Measurements from ENCODE around the gene CMTM1. TPM values are rescaled to one million over a fixed set of nuclear protein-coding genes. Genes with fewer than 3 reads are reported as not detected.

Gene CMTM1
- polyA plus RNA-seq, 1 donor from 2014 or later: 1.6 TPM

GRCh38 chr16:66619534-66620428, 53.5 kb downstream of the CMTM1 start:
- H3K79me2 ChIP-seq (replicated peaks; ENCODE audit: insufficient read depth, low read length): no peaks in the 10 kb centered on the region
- peaks cover 4% of the 10 kb centered on the region for H3K36me3 ChIP-seq (ENCODE audit: insufficient read depth, low read length)

GRCh38 chr16:66620429-66620795, 54.2 kb downstream of the CMTM1 start:
- H3K4me3 ChIP-seq (ENCODE audit: low read length): no peak overlapping the region
- no peaks in the 10 kb centered on the region for H4K20me1 ChIP-seq (ENCODE audit: insufficient read depth)
- no peaks in the 10 kb centered on the region for H3K9me3 ChIP-seq (ENCODE audit: low read length)
- no peak overlapping the region for H3K9ac ChIP-seq (ENCODE audit: low read length)
- H3F3A ChIP-seq (ENCODE audit: insufficient read depth, low read length, poor library complexity, severe bottlenecking): no peaks in the 10 kb centered on the region
- no peak for TF ChIP-seq SMC3 (conservative IDR thresholded peaks at IDR 0.05; ENCODE audit: poor library complexity)
- TF ChIP-seq RAD21 (conservative IDR thresholded peaks at IDR 0.05): no peak
- H3K27ac ChIP-seq (ENCODE audit: low read length): no peak overlapping the region
- H3K27me3 ChIP-seq (ENCODE audit: insufficient read depth, low read depth, low read length): no peaks in the 10 kb centered on the region
- no peak overlapping the region for H2AFZ ChIP-seq (ENCODE audit: low read depth, low read length)
- peaks cover 4% of the 10 kb centered on the region for H3K36me3 ChIP-seq (ENCODE audit: insufficient read depth, low read length)
- no peaks in the 10 kb centered on the region for H3K9me2 ChIP-seq (ENCODE audit: insufficient read depth, low read length)
- H3K4me2 ChIP-seq (ENCODE audit: low read length): no peak overlapping the region
- no peaks in the 10 kb centered on the region for H3K79me2 ChIP-seq (replicated peaks; ENCODE audit: insufficient read depth, low read length)

More at GRCh38 chr16:66619534-66620428, 53.5 kb downstream of the CMTM1 start:
- TF ChIP-seq CTCF (IDR thresholded peaks at IDR 0.05; ENCODE audit: poor library complexity, severe bottlenecking) (no peak), EZH2 (IDR thresholded peaks at IDR 0.05; ENCODE audit: borderline replicate concordance, insufficient read depth, low read length, poor library complexity, severe bottlenecking) (no peak), SMC3 (conservative IDR thresholded peaks at IDR 0.05; ENCODE audit: poor library complexity) (no peak), EP300 (conservative IDR thresholded peaks at IDR 0.05; ENCODE audit: poor library complexity, severe bottlenecking) (no peak), REST (IDR thresholded peaks at IDR 0.05; ENCODE audit: borderline replicate concordance) (no peak)
- Histone ChIP-seq H3K27me3 (ENCODE audit: insufficient read depth, low read depth, low read length) (no peaks in the 10 kb centered on the region), H4K20me1 (ENCODE audit: insufficient read depth) (no peaks in the 10 kb centered on the region), H3F3A (ENCODE audit: insufficient read depth, low read length, poor library complexity, severe bottlenecking) (no peaks in the 10 kb centered on the region), H3K27ac (ENCODE audit: low read length) (no peak overlapping the region), H2AFZ (ENCODE audit: low read depth, low read length) (no peak overlapping the region), H3K4me2 (ENCODE audit: low read length) (no peak overlapping the region), H3K9ac (ENCODE audit: low read length) (no peak overlapping the region), H3K4me3 (ENCODE audit: low read length) (no peak overlapping the region), H3K9me2 (ENCODE audit: insufficient read depth, low read length) (no peaks in the 10 kb centered on the region), H3K9me3 (ENCODE audit: low read length) (no peaks in the 10 kb centered on the region)

- Histone ChIP-seq H4K20me1 (ENCODE audit: insufficient read depth) (no peaks in the 10 kb centered on the region), H3F3A (ENCODE audit: insufficient read depth, low read length, poor library complexity, severe bottlenecking) (no peaks in the 10 kb centered on the region), H2AFZ (ENCODE audit: low read depth, low read length) (no peak overlapping the region), H3K9me2 (ENCODE audit: insufficient read depth, low read length) (no peaks in the 10 kb centered on the region), H3K4me3 (ENCODE audit: low read length) (no peak overlapping the region), H3K9ac (ENCODE audit: low read length) (no peak overlapping the region), H3K79me2 (replicated peaks; ENCODE audit: insufficient read depth, low read length) (no peaks in the 10 kb centered on the region), H3K36me3 (ENCODE audit: insufficient read depth, low read length) (peaks cover 4% of the 10 kb centered on the region), H3K27ac (ENCODE audit: low read length) (no peak overlapping the region), H3K9me3 (ENCODE audit: low read length) (no peaks in the 10 kb centered on the region), H3K4me2 (ENCODE audit: low read length) (no peak overlapping the region), H3K27me3 (ENCODE audit: insufficient read depth, low read depth, low read length) (no peaks in the 10 kb centered on the region)
- no peak for TF ChIP-seq SMC3 (conservative IDR thresholded peaks at IDR 0.05; ENCODE audit: poor library complexity)
- no peak for TF ChIP-seq EZH2 (IDR thresholded peaks at IDR 0.05; ENCODE audit: borderline replicate concordance, insufficient read depth, low read length, poor library complexity, severe bottlenecking)
- TF ChIP-seq CTCF (IDR thresholded peaks at IDR 0.05; ENCODE audit: poor library complexity, severe bottlenecking): no peak
- TF ChIP-seq RAD21 (conservative IDR thresholded peaks at IDR 0.05): no peak
- TF ChIP-seq MXI1 (conservative IDR thresholded peaks at IDR 0.05; ENCODE audit: poor library complexity, severe bottlenecking): no peak
- no peak for TF ChIP-seq EP300 (conservative IDR thresholded peaks at IDR 0.05; ENCODE audit: poor library complexity, severe bottlenecking)
- TF ChIP-seq POLR2AphosphoS5 (IDR thresholded peaks at IDR 0.05): no peak
- no peak for TF ChIP-seq REST (IDR thresholded peaks at IDR 0.05; ENCODE audit: borderline replicate concordance)
- no peak for TF ChIP-seq TAF1 (IDR thresholded peaks at IDR 0.05; ENCODE audit: low read depth)
Measured at GRCh38 chr16:66621973-66622372, 55.7 kb downstream of the CMTM1 start.
